M059J (cell line): ENCODE results near the gene RBL2. TPM values are rescaled to one million over a fixed set of nuclear protein-coding genes. Genes with fewer than 3 reads are reported as not detected.
"Not testable (repeated sequence)": the region's sequence is repeated elsewhere in the genome, so short reads cannot be mapped to it uniquely, and the experiment has no call there.

ENCODE experiments used
- DNase-seq: peaks from one replicate; pipeline ENCODE4 v3.0.0-alpha.2; 2012; ENCODE audit warnings: low read depth
- total RNA-seq: library from RNA; depleted of rRNA; stranded (reverse); fragments of >200 nt; shearing (Covaris generic); gene quantifications from 2 replicates; pipeline ENCODE4 v1.2.3, GENCODE V29; 2014

RBL2 gene
- total RNA-seq, 1 experiment from 2014 or later: 15.7 TPM

- no peak for DNase-seq
Observed at GRCh38 chr16:53506254-53506653, 72.0 kb downstream of the RBL2 start.

GRCh38 chr16:53507464-53508179 lies 73.4 kb downstream of the RBL2 start:
- no peak for DNase-seq

- DNase-seq: peak; percentile 52
Observed at GRCh38 chr16:53509906-53510703, 75.8 kb downstream of the RBL2 start.

GRCh38 chr16:53510704-53511070 lies 76.4 kb downstream of the RBL2 start:
- DNase-seq: no peak

GRCh38 chr16:53511084-53511402 lies 76.8 kb downstream of the RBL2 start:
- no peak for DNase-seq

- peak; percentile 15 for DNase-seq
Observed at GRCh38 chr16:53511403-53512280, 77.4 kb downstream of the RBL2 start.

GRCh38 chr16:53512795-53513194 lies 78.5 kb downstream of the RBL2 start:
- not testable (repeated sequence) for DNase-seq

- peak; percentile 74 for DNase-seq
Observed at GRCh38 chr16:53515259-53515658, 81.0 kb downstream of the RBL2 start.

- DNase-seq: no peak
Observed at GRCh38 chr16:53515811-53516210, 81.5 kb downstream of the RBL2 start.

- DNase-seq: no peak
Observed at GRCh38 chr16:53517851-53518250, 83.6 kb downstream of the RBL2 start.

GRCh38 chr16:53518550-53519416 lies 84.5 kb downstream of the RBL2 start:
- peak; percentile 65 for DNase-seq

- DNase-seq: no peak
Observed at GRCh38 chr16:53519417-53520091, 85.3 kb downstream of the RBL2 start.

- DNase-seq: no peak
Observed at GRCh38 chr16:53523126-53523804, 89.0 kb downstream of the RBL2 start.

GRCh38 chr16:53523971-53524548 lies 89.8 kb downstream of the RBL2 start:
- no peak for DNase-seq

- DNase-seq: no peak
Observed at GRCh38 chr16:53528797-53529196, 94.5 kb downstream of the RBL2 start.

GRCh38 chr16:53529513-53529912 lies 95.2 kb downstream of the RBL2 start:
- DNase-seq: no peak

GRCh38 chr16:53530046-53530445 lies 95.8 kb downstream of the RBL2 start:
- DNase-seq: no peak

GRCh38 chr16:53530741-53531140 lies 96.5 kb downstream of the RBL2 start:
- no peak for DNase-seq

- no peak for DNase-seq
Observed at GRCh38 chr16:53534206-53534605, 99.9 kb downstream of the RBL2 start.

- DNase-seq: no peak
Observed at GRCh38 chr16:53537626-53538025, 103.4 kb downstream of the RBL2 start.
